SK-N-SH (cell line): ENCODE data around the gene SLC10A7. TPM values are rescaled to one million over a fixed set of nuclear protein-coding genes. Genes with fewer than 3 reads are reported as not detected.

Experiments used
- CTCF ChIA-PET: fragments of 300-600, 350-600 bp; formaldehyde crosslinking; extraction: SDS; loops from one replicate; lab custom pipeline; 2021; lab: Yijun Ruan, JAX
- POLR2A ChIA-PET: fragments of 350-600 bp; sonication (Branson Sonifier 250); formaldehyde crosslinking; extraction: SDS; loops from one replicate; lab custom pipeline; 2020; ENCODE audit warnings: antibody characterized with exemption, inconsistent platforms; lab: Yijun Ruan, JAX
- DNase-seq: peaks from one replicate; pipeline ENCODE4 v3.0.0; 2012
- H2AFZ ChIP-seq: fragments of 200-600 bp; sonication (generic); 2 replicates; pipeline ENCODE4 v1.8.1; 2016; ENCODE audit warnings: antibody characterized with exemption, mild to moderate bottlenecking, low read depth
- H3F3A ChIP-seq: fragments of 200-600 bp; sonication (generic); replicated peaks from 2 replicates; pipeline ENCODE3; 2016; ENCODE audit warnings: antibody characterized with exemption, mild to moderate bottlenecking; ENCODE audit not compliant: insufficient read depth
- H3K27ac ChIP-seq, 2 experiments: fragments of 200-500 bp in 1 of 2; fragments of 200-600 bp in 1 of 2; sonication (Bioruptor generic) in 1 of 2; sonication (generic), shearing (Covaris generic) in 1 of 2; 2 replicates each; pipeline versions ENCODE4 v1.5.1 to v1.6.1; 2014 to 2016; ENCODE audit warnings: low read depth in 2 of 2, inconsistent platforms in 1 of 2, low read length in 1 of 2, mild to moderate bottlenecking in 1 of 2, mixed read lengths in 1 of 2
- H3K27me3 ChIP-seq: fragments of 200-600 bp; sonication (generic), shearing (Covaris generic); 2 replicates; pipeline ENCODE4 v1.6.1; 2016; ENCODE audit warnings: mixed run types; ENCODE audit not compliant: insufficient read depth
- H3K36me3 ChIP-seq, 2 experiments: fragments of 200-500 bp in 1 of 2; fragments of 200-600 bp in 1 of 2; sonication (Bioruptor generic) in 1 of 2; sonication (generic) in 1 of 2; replicated peaks in 1 of 2; 2 replicates each; pipeline versions ENCODE3 to v1.5.1; 2014 to 2016; ENCODE audit warnings: low read length in 1 of 2, mild to moderate bottlenecking in 1 of 2; ENCODE audit not compliant: insufficient read depth in 2 of 2, control insufficient read depth in 1 of 2
- H3K4me1 ChIP-seq, 2 experiments: fragments of 200-500 bp in 1 of 2; fragments of 200-600 bp in 1 of 2; sonication (Bioruptor generic) in 1 of 2; sonication (generic), shearing (Covaris generic) in 1 of 2; 2 replicates each; pipeline versions ENCODE4 v1.5.1 to v1.6.1; 2014 to 2016; ENCODE audit warnings: low read depth in 1 of 2, low read length in 1 of 2, mixed run types in 1 of 2; ENCODE audit not compliant: insufficient read depth in 2 of 2, control insufficient read depth in 1 of 2
- H3K4me2 ChIP-seq: fragments of 200-600 bp; sonication (generic), shearing (Covaris generic); 2 replicates; pipeline ENCODE4 v1.6.1; 2017; ENCODE audit warnings: mixed run types
- H3K4me3 ChIP-seq, 2 experiments: fragments of 200-500 bp in 1 of 2; fragments of 200-600 bp in 1 of 2; sonication (Bioruptor generic) in 1 of 2; sonication (generic), shearing (Covaris generic) in 1 of 2; 2 replicates each; pipeline versions ENCODE4 v1.5.1 to v1.8.1; 2014 to 2016; ENCODE audit warnings: low read depth in 2 of 2, inconsistent platforms in 1 of 2, low read length in 1 of 2, mild to moderate bottlenecking in 1 of 2, mixed read lengths in 1 of 2, moderate library complexity in 1 of 2
- H3K79me2 ChIP-seq: fragments of 200-600 bp; sonication (generic); 2 replicates; pipeline ENCODE4 v1.8.1; 2017; ENCODE audit warnings: mild to moderate bottlenecking; ENCODE audit not compliant: insufficient read depth
- H3K9ac ChIP-seq: fragments of 200-600 bp; sonication (generic); 2 replicates; pipeline ENCODE4 v1.6.1; 2017; ENCODE audit warnings: mixed run types
- H3K9me2 ChIP-seq: fragments of 200-600 bp; sonication (generic); 2 replicates; pipeline ENCODE4 v1.6.1; 2017; ENCODE audit warnings: mixed run types
- H3K9me3 ChIP-seq: fragments of 200-600 bp; sonication (generic); 2 replicates; pipeline ENCODE4 v1.6.1; 2017; ENCODE audit warnings: mixed run types, mild to moderate bottlenecking, moderate library complexity
- H4K20me1 ChIP-seq: fragments of 200-600 bp; sonication (generic); 2 replicates; pipeline ENCODE4 v1.6.1; 2017; ENCODE audit warnings: mild to moderate bottlenecking, mixed run types; ENCODE audit not compliant: insufficient read depth
- FOXJ3 ChIP-seq: sonication (generic); formaldehyde crosslinking; IDR thresholded peaks from 2 replicates; pipeline ENCODE4 v1.5.1; 2020; ENCODE audit warnings: mild to moderate bottlenecking, missing genetic modification reagents
- MAX ChIP-seq: IDR thresholded peaks from 2 replicates; pipeline ENCODE4 v1.4.0; 2012; ENCODE audit warnings: low read depth
- MXI1 ChIP-seq: IDR thresholded peaks from 2 replicates; pipeline ENCODE4 v1.6.1; 2012; ENCODE audit warnings: mild to moderate bottlenecking, low read depth, low read length, improper control_type of control experiment
- REST ChIP-seq: IDR thresholded peaks from 2 replicates; pipeline ENCODE4 v1.6.1; 2012; ENCODE audit warnings: mild to moderate bottlenecking, low read depth, low read length, moderate library complexity
- SIN3A ChIP-seq: IDR thresholded peaks from 2 replicates; pipeline ENCODE4 v1.6.1; 2012; ENCODE audit warnings: low read depth, mild to moderate bottlenecking, low read length, moderate library complexity, borderline replicate concordance
- SMC3 ChIP-seq: IDR thresholded peaks from 2 replicates; pipeline ENCODE4 v1.6.1; 2012; ENCODE audit warnings: low read depth, low read length, improper control_type of control experiment
- TAF1 ChIP-seq: IDR thresholded peaks from 2 replicates; pipeline ENCODE4 v1.6.1; 2012; ENCODE audit warnings: low read depth, mild to moderate bottlenecking, low read length, moderate library complexity, borderline replicate concordance
- TCF12 ChIP-seq: IDR thresholded peaks from 2 replicates; pipeline ENCODE4 v1.4.0; 2012
- WGBS: methylation state at CpG from one replicate; pipeline ENCODE4 v1.1.6; 2017; ENCODE audit warnings: low lambda C conversion rate; 5-methylcytosine and 5-hydroxymethylcytosine counted together
- polyA plus RNA-seq, 3 experiments: library from polyadenylated mRNA; depleted of rRNA; stranded (reverse); fragments of >200 nt; gene quantifications; 2 replicates each; pipeline ENCODE4 v1.2.3, GENCODE V29; 2012
- TF ChIP-seq, protein P1 (sequence below): IDR thresholded peaks from 2 replicates; pipeline ENCODE4 v1.4.0; 2012; ENCODE audit warnings: low read depth, borderline replicate concordance
- TF ChIP-seq, protein P2 (sequence below): fragments of 150-350 bp; IDR thresholded peaks from 2 replicates; pipeline ENCODE4 v1.6.1; 2017; ENCODE audit warnings: antibody characterized with exemption, low read length, low read depth, borderline replicate concordance

The SLC10A7 gene
- polyA plus RNA-seq, 1 of the 3 experiments (the other 2 are of a cell fraction) = 3.3 TPM

GRCh38 chr4:146490106-146490505 lies 31.6 kb downstream of the SLC10A7 start:
- Histone ChIP-seq H3K9me2 (no peaks in the 10 kb centered on the region), H3K36me3 (no peaks in the 10 kb centered on the region), H4K20me1 (no peaks in the 10 kb centered on the region), H3K79me2 (no peaks in the 10 kb centered on the region), H3K9ac (no peak overlapping the region), H2AFZ (no peak overlapping the region), H3F3A (no peaks in the 10 kb centered on the region), H3K9me3 (no peaks in the 10 kb centered on the region), H3K27me3 (no peaks in the 10 kb centered on the region), H3K27ac (no peak overlapping the region), H3K4me2 (no peak overlapping the region), H3K4me3 (no peak overlapping the region), H3K4me1 (peaks cover 0 to 28% of the 10 kb centered on the region in 2 experiments; a peak in 1 of 4 replicates)
- POLR2A ChIA-PET = no interaction called here
- WGBS = 94% methylated on average over 2 of the region's 2 CpGs
- CTCF ChIA-PET = interaction anchor here (1.0 kb wide), 1 partner anchor 149 kb away, joined by 3 read pairs; no protein-coding TSS in a partner anchor
- TF ChIP-seq FOXJ3 (CRISPR knock-in tag) = no peak
- TF ChIP-seq REST = no peak
- no peak for TF ChIP-seq SIN3A
- no peak for TF ChIP-seq SMC3
- no peak for TF ChIP-seq TCF12
- TF ChIP-seq TAF1 = no peak
- no peak for TF ChIP-seq MAX
- no peak for TF ChIP-seq MXI1
- TF ChIP-seq, protein P1, sequence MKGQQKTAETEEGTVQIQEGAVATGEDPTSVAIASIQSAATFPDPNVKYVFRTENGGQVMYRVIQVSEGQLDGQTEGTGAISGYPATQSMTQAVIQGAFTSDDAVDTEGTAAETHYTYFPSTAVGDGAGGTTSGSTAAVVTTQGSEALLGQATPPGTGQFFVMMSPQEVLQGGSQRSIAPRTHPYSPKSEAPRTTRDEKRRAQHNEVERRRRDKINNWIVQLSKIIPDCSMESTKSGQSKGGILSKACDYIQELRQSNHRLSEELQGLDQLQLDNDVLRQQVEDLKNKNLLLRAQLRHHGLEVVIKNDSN = no peak
- TF ChIP-seq, protein P2, sequence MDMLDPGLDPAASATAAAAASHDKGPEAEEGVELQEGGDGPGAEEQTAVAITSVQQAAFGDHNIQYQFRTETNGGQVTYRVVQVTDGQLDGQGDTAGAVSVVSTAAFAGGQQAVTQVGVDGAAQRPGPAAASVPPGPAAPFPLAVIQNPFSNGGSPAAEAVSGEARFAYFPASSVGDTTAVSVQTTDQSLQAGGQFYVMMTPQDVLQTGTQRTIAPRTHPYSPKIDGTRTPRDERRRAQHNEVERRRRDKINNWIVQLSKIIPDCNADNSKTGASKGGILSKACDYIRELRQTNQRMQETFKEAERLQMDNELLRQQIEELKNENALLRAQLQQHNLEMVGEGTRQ = no peak
- DNase-seq = no peak
